RWPE1 (cell line): ENCODE results near the gene USP10.

Experiments
- CTCF ChIA-PET: fragments of 350-600 bp; sonication (Branson Sonifier 250); formaldehyde crosslinking; extraction: SDS; loops from one replicate; lab custom pipeline; 2021; lab: Yijun Ruan, JAX
- POLR2A ChIA-PET: fragments of 400-600 bp; formaldehyde crosslinking; extraction: SDS; loops from one replicate; lab custom pipeline; 2020; ENCODE audit warnings: antibody characterized with exemption; ENCODE audit not compliant: low non-redundant PET; lab: Yijun Ruan, JAX
- DNase-seq: peaks from one replicate; pipeline ENCODE4 v3.0.0; 2012; ENCODE audit warnings: low spot score
- H3K27ac ChIP-seq: fragments of 450-650 bp; 2 replicates; pipeline ENCODE4 v1.5.1; 2017
- TF ChIP-seq, protein P1 (sequence below): fragments of 450-650 bp; conservative IDR thresholded peaks from 2 replicates; pipeline ENCODE4 v1.5.1; 2017; ENCODE audit warnings: low read depth, mild to moderate bottlenecking

The USP10 gene

DNA sequence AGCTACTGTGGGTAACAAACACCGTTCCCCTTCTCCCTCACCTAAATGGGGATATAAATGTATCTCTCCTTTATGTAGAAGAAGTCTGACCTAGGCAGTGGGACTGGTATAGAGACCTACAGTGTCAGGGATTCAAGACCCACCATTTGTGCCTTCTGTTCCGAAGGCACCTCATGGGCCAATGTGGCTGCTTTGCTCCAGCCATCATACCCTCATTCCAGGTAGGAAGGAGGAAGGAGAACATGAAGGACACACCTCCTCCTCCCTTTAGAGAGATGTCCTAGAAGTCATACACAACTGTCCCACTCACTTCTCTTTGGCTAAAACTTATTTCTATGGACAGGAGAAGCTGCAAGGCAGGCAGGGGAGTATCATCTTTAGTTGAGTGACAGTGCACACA is 111.7 kb downstream of the USP10 start:
- POLR2A ChIA-PET: no interaction called here
- DNase-seq: no peak
- H3K27ac ChIP-seq: no peak overlapping the region
- TF ChIP-seq, protein P1, sequence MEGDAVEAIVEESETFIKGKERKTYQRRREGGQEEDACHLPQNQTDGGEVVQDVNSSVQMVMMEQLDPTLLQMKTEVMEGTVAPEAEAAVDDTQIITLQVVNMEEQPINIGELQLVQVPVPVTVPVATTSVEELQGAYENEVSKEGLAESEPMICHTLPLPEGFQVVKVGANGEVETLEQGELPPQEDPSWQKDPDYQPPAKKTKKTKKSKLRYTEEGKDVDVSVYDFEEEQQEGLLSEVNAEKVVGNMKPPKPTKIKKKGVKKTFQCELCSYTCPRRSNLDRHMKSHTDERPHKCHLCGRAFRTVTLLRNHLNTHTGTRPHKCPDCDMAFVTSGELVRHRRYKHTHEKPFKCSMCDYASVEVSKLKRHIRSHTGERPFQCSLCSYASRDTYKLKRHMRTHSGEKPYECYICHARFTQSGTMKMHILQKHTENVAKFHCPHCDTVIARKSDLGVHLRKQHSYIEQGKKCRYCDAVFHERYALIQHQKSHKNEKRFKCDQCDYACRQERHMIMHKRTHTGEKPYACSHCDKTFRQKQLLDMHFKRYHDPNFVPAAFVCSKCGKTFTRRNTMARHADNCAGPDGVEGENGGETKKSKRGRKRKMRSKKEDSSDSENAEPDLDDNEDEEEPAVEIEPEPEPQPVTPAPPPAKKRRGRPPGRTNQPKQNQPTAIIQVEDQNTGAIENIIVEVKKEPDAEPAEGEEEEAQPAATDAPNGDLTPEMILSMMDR: no peak
- CTCF ChIA-PET: no interaction called here

DNA sequence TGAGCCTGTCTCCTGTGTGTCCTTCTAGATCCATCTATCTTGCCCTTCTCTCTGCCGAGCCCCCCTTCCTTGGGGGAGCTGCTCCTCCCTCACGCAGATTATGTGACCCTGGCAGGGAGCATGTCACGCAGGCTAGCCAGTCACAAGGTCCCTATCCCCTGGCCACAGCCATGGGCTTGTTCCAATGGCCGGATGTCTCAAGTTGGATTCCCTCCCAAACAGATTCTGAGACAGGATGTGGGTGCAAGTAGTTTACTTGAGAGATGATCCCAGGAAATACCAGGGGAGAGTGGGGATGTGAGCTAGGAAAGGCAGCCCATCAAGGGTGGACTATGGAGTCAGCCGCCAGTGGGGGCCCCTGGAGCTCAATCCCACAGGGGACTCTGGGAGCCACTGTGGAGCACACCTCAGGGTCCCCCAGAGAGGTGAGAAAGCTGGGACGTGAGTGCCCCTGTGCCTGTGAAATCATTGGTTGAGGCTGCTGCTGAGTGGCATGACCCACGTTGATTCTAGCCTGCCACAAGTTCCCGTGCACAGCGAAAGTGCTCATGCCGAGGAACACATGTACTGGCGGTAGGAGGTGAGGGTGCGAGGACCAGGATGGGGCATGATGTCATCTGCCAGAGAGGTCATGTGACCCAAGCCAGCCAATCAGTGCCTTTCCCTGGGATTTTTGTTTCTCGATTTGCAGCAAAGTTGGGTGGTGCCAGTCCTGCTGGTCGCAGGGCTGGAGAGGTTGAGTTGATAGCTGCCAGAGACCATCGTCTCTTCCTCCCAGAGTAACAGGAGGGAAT is 113.5 kb downstream of the USP10 start:
- CTCF ChIA-PET: interaction anchor here (0.5 to 0.7 kb wide), 2 partner anchors 140 to 141 kb away, joined by 3 to 4 read pairs; no protein-coding TSS in a partner anchor
- DNase-seq: no peak
- POLR2A ChIA-PET: no interaction called here
- H3K27ac ChIP-seq: no peak overlapping the region
- TF ChIP-seq, protein P1: no peak

DNA sequence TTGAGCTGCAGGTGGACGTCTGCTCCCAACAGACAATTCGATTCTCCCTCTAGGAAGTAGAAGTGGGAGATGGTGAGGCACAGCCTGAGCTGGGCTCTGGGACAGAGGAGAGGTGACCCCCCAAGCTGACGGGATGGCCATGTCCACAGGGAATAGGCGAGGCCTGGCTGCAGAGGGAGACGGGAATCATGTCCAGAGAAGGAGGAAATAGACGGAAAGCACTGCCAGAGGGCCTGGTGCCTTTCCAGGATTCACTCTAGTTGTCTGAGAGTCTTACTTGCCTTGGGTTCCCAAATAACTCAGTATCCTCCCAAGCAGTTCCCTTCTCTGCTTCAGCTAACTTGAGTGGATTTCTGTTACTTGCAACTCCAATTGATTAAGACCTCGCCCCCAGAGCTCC is 115.7 kb downstream of the USP10 start:
- DNase-seq: no peak
- CTCF ChIA-PET: no interaction called here
- POLR2A ChIA-PET: no interaction called here
- TF ChIP-seq, protein P1: no peak
- H3K27ac ChIP-seq: no peak overlapping the region

- no peak overlapping the region for H3K27ac ChIP-seq
- POLR2A ChIA-PET: no interaction called here
- CTCF ChIA-PET: no interaction called here
- DNase-seq: no peak
- TF ChIP-seq, protein P1: no peak
These were observed 116.2 kb downstream of the USP10 start for GRCh38 chr16:84816023-84816422.

DNA sequence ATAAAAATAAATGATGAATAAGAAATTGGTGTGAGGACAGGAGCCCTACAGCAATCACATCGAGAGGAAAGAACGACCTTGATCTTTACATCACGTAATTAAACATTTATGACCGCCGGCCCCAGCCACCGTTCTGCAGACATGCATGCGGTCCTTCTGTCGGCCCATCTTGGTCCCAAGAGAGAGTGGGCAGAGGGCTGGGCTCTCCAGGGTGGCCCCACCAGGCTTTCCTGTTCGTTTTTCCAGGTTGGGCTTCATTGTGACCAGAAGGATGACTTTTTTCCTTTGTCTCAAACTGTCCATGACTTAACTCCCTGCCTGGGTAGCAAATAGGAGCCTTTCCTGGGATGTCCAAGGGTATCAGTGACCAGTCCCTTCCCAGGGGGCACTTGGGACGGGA is 116.7 kb downstream of the USP10 start:
- ChIA-PET POLR2A (no interaction called here), CTCF (no interaction called here)
- H3K27ac ChIP-seq: no peak overlapping the region

GRCh38 chr16:84817206-84817605 is 117.4 kb downstream of the USP10 start:
- POLR2A ChIA-PET: no interaction called here
- no peak for DNase-seq
- CTCF ChIA-PET: no interaction called here
- TF ChIP-seq, protein P1: no peak
- H3K27ac ChIP-seq: no peak overlapping the region

More for the DNA sequence above, 116.7 kb downstream of the USP10 start:
- no peak for DNase-seq
- TF ChIP-seq, protein P1: no peak
